Panc1 (cell line): ENCODE data around the gene FAM187B. TPM values are rescaled to one million over a fixed set of nuclear protein-coding genes. Genes with fewer than 3 reads are reported as not detected.

Experiments used
- ATAC-seq: fragments of 200-7000 bp; cut with Tn5 transposase; 2 replicates; pipeline ENCODE4 v1.9.1; 2020; ENCODE audit warnings: mild to moderate bottlenecking, moderate library complexity
- BruUV-seq: library from RNA; stranded (reverse); fragments of 400-500 nt; replicated peaks from 2 replicates; lab custom pipeline; 2021; lab: Mats Ljungman, UMichigan
- CTCF ChIA-PET: fragments of 300-600 bp; sonication (Branson Sonifier 250); formaldehyde crosslinking; loops from one replicate; lab custom pipeline; 2022; ENCODE audit warnings: antibody characterized with exemption; lab: Charles Lee
- POLR2A ChIA-PET: fragments of 300-600 bp; sonication (Branson Sonifier 250); formaldehyde crosslinking; loops from one replicate; lab custom pipeline; 2022; ENCODE audit warnings: antibody characterized with exemption; lab: Charles Lee
- DNase-seq: peaks from one replicate; pipeline ENCODE4 v3.0.0-alpha.2; 2010; ENCODE audit warnings: low read depth, low spot score
- H3K27ac ChIP-seq: 2 replicates; pipeline ENCODE4 v1.5.1; 2011; ENCODE audit warnings: mild to moderate bottlenecking, low read length, inconsistent platforms
- H3K27me3 ChIP-seq: fragments of 200-500 bp; sonication (Bioruptor generic); 2 replicates; pipeline ENCODE4 v1.6.0; 2014; ENCODE audit warnings: low read length, inconsistent platforms; ENCODE audit not compliant: control insufficient read depth, insufficient read depth
- H3K36me3 ChIP-seq: fragments of 200-500 bp; sonication (Bioruptor generic); 2 replicates; pipeline ENCODE4 v1.5.1; 2014; ENCODE audit warnings: inconsistent platforms, mild to moderate bottlenecking, low read length, moderate library complexity; ENCODE audit not compliant: control insufficient read depth, insufficient read depth
- H3K4me1 ChIP-seq: 2 replicates; pipeline ENCODE4 v1.5.1; 2011; ENCODE audit warnings: inconsistent platforms, mild to moderate bottlenecking, low read length, moderate library complexity; ENCODE audit not compliant: control insufficient read depth, insufficient read depth
- H3K4me3 ChIP-seq, 2 experiments: 2 replicates each; pipeline ENCODE4 v1.5.1; 2011 to 2012; ENCODE audit warnings: low read depth in 2 of 2, low read length in 2 of 2, mild to moderate bottlenecking in 2 of 2, inconsistent platforms in 1 of 2, moderate library complexity in 1 of 2
- H3K9me3 ChIP-seq: fragments of 200-500 bp; sonication (Bioruptor generic); 2 replicates; pipeline ENCODE4 v1.5.1; 2014; ENCODE audit warnings: low read depth, mild to moderate bottlenecking, inconsistent platforms, low read length, moderate library complexity; ENCODE audit not compliant: control insufficient read depth, insufficient read depth
- POLR2AphosphoS5 ChIP-seq: IDR thresholded peaks from 2 replicates; pipeline ENCODE4 v1.6.1; 2012; ENCODE audit warnings: mild to moderate bottlenecking, low read depth, low read length, moderate library complexity
- SIN3A ChIP-seq: IDR thresholded peaks from 2 replicates; pipeline ENCODE4 v1.6.1; 2012; ENCODE audit warnings: low read depth, mild to moderate bottlenecking, low read length, moderate library complexity, borderline replicate concordance; ENCODE audit not compliant: insufficient read depth
- TCF7L2 ChIP-seq: IDR thresholded peaks from 2 replicates; pipeline ENCODE4 v1.6.1; 2011; ENCODE audit warnings: mild to moderate bottlenecking, low read depth, low read length, inconsistent platforms
- in situ Hi-C: cut with HindIII; loops from 2 replicates; pipeline ENCODE4 v1.10.0; 2016; ENCODE audit warnings: low sequenced_read_pairs, low pct_unique_long_range_greater_than_20kb
- intact Hi-C: fragments of 100-400 bp; cut with micrococcal nuclease; formaldehyde crosslinking; loops from one replicate; pipeline ENCODE4 v1.10.0; 2022; ENCODE audit not compliant: unreplicated experiment
- total RNA-seq: library from RNA; stranded (reverse); gene quantifications from one replicate; pipeline ENCODE4 v1.2.1, GENCODE V29; 2021; ENCODE audit not compliant: unreplicated experiment
- TF ChIP-seq, protein P1 (sequence below): fragments of 450-650 bp; IDR thresholded peaks from 2 replicates; pipeline ENCODE4 v1.5.1; 2017; ENCODE audit warnings: mild to moderate bottlenecking
- TF ChIP-seq, protein P2 (sequence below), 2 experiments: IDR thresholded peaks; 2 replicates each; pipeline ENCODE4 v1.6.1; 2011 to 2012; ENCODE audit warnings: low read depth in 2 of 2, control low read depth in 1 of 2, low read length in 1 of 2, mild to moderate bottlenecking in 1 of 2, moderate library complexity in 1 of 2; ENCODE audit not compliant: insufficient read depth in 1 of 2

FAM187B gene
- total RNA-seq, 1 experiment from 2014 or later = not detected

DNA sequence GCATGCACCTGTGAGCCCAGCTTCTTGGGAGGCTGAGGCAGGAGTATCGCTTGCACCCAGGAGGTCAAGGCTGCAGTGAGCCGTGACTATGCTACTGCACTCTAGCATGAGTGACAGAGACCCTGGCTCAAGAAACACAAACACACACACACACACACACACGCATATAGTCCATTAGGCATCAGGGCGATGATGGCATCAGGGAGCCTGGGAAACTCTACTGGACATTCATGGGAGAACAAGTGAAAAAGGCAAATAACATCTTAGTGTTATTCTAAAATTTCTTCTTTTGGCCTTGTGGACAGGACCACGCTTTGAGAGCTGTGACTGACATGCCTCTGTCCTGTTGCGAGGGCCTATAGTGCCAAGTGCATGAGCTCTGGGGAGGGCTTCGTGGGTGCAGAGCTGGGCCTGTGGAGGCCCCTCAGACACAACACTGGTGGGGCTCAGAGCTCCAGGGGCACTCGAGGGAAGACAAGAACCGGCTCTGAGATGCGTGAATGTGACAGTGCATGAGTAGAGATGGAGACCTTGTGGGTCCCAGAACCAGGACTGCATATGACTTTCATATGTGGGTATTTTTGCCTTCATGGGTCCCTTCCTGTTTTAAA is 32.3 kb upstream of the FAM187B start:
- Histone ChIP-seq H3K9me3 (no peaks in the 10 kb centered on the region), H3K4me1 (peaks cover 20% of the 10 kb centered on the region; the same call in 1 of the 2 replicates), H3K36me3 (no peaks in the 10 kb centered on the region), H3K27ac (no peak overlapping the region), H3K27me3 (no peaks in the 10 kb centered on the region), H3K4me3 (no peak overlapping the region)
- CTCF ChIA-PET = no interaction called here
- ATAC-seq = no peak
- in situ Hi-C loops = no loop called here
- TF ChIP-seq POLR2AphosphoS5 = no peak; the same call in 1 of the 2 replicates
- TF ChIP-seq, protein P1, sequence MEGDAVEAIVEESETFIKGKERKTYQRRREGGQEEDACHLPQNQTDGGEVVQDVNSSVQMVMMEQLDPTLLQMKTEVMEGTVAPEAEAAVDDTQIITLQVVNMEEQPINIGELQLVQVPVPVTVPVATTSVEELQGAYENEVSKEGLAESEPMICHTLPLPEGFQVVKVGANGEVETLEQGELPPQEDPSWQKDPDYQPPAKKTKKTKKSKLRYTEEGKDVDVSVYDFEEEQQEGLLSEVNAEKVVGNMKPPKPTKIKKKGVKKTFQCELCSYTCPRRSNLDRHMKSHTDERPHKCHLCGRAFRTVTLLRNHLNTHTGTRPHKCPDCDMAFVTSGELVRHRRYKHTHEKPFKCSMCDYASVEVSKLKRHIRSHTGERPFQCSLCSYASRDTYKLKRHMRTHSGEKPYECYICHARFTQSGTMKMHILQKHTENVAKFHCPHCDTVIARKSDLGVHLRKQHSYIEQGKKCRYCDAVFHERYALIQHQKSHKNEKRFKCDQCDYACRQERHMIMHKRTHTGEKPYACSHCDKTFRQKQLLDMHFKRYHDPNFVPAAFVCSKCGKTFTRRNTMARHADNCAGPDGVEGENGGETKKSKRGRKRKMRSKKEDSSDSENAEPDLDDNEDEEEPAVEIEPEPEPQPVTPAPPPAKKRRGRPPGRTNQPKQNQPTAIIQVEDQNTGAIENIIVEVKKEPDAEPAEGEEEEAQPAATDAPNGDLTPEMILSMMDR = no peak
- TF ChIP-seq, protein P2, sequence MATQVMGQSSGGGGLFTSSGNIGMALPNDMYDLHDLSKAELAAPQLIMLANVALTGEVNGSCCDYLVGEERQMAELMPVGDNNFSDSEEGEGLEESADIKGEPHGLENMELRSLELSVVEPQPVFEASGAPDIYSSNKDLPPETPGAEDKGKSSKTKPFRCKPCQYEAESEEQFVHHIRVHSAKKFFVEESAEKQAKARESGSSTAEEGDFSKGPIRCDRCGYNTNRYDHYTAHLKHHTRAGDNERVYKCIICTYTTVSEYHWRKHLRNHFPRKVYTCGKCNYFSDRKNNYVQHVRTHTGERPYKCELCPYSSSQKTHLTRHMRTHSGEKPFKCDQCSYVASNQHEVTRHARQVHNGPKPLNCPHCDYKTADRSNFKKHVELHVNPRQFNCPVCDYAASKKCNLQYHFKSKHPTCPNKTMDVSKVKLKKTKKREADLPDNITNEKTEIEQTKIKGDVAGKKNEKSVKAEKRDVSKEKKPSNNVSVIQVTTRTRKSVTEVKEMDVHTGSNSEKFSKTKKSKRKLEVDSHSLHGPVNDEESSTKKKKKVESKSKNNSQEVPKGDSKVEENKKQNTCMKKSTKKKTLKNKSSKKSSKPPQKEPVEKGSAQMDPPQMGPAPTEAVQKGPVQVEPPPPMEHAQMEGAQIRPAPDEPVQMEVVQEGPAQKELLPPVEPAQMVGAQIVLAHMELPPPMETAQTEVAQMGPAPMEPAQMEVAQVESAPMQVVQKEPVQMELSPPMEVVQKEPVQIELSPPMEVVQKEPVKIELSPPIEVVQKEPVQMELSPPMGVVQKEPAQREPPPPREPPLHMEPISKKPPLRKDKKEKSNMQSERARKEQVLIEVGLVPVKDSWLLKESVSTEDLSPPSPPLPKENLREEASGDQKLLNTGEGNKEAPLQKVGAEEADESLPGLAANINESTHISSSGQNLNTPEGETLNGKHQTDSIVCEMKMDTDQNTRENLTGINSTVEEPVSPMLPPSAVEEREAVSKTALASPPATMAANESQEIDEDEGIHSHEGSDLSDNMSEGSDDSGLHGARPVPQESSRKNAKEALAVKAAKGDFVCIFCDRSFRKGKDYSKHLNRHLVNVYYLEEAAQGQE (IDR thresholded peaks at IDR 0.05; ENCODE audit: insufficient read depth in 1 of 2, low read depth in 2 of 2, low read length in 1 of 2) = no peak
- no peak for TF ChIP-seq TCF7L2
- no peak for TF ChIP-seq SIN3A
- POLR2A ChIA-PET = no interaction called here
- no peak for DNase-seq
- intact Hi-C loops = no loop called here
- no TSS peak for BruUV-seq

DNA sequence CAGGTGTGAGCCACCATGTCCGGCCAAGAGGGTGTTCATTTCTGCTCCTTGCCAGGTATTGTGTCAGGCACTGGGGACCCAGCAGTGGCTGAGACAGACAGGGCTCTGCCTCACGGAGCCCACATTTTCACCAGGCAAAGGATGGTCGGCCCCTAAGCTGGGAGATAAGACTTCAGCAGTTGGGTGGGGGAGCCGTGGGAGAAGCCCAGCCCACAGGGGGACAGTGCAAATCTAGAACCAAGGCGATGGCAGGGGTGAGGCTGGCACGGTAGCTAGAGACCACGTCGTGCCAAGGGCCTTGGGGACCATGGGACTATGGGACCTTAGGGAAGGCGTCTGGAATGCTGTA is 28.5 kb upstream of the FAM187B start:
- intact Hi-C loops = no loop called here
- ChIA-PET CTCF (no interaction called here), POLR2A (no interaction called here)

More for the DNA sequence above, 28.5 kb upstream of the FAM187B start:
- Histone ChIP-seq H3K4me1 (peaks cover 4% of the 10 kb centered on the region; the same call in 1 of the 2 replicates), H3K4me3 (no peak overlapping the region), H3K9me3 (no peaks in the 10 kb centered on the region), H3K27ac (no peak overlapping the region), H3K27me3 (no peaks in the 10 kb centered on the region), H3K36me3 (no peaks in the 10 kb centered on the region)
- in situ Hi-C loops = no loop called here
- no peak for DNase-seq
- ATAC-seq = no peak
- TF ChIP-seq, protein P2 (IDR thresholded peaks at IDR 0.05; ENCODE audit: insufficient read depth in 1 of 2, low read depth in 2 of 2, low read length in 1 of 2) = no peak
- TF ChIP-seq, protein P1 = no peak
- TF ChIP-seq TCF7L2 (no peak), SIN3A (no peak), POLR2AphosphoS5 (no peak)
- BruUV-seq = no TSS peak
